Smooth muscle cell (in vitro differentiated cells): ENCODE results near the gene HS1BP3. TPM values are rescaled to one million over a fixed set of nuclear protein-coding genes. Genes with fewer than 3 reads are reported as not detected.

ENCODE experiments used
- DNase-seq: peaks from one replicate; lab custom pipeline; 2025; ENCODE audit not compliant: unreplicated experiment; lab: John Stamatoyannopoulos, UW
- H2AFZ ChIP-seq: fragments of 200-600 bp; sonication (generic); 2 replicates; pipeline ENCODE4 v1.6.0; 2016; ENCODE audit warnings: antibody characterized with exemption, low read depth, mild to moderate bottlenecking
- H3F3A ChIP-seq: fragments of 200-600 bp; sonication (generic); 2 replicates; pipeline ENCODE4 v1.6.0; 2017; ENCODE audit warnings: antibody characterized with exemption, low read depth
- H3K27ac ChIP-seq: fragments of 200-600 bp; sonication (generic); 2 replicates; pipeline ENCODE4 v1.5.1; 2016; ENCODE audit warnings: low read depth, mild to moderate bottlenecking
- H3K27me3 ChIP-seq: fragments of 200-600 bp; sonication (generic); 2 replicates; pipeline ENCODE4 v1.6.1; 2016; ENCODE audit warnings: low read depth, mild to moderate bottlenecking
- H3K36me3 ChIP-seq: fragments of 200-600 bp; sonication (generic); 2 replicates; pipeline ENCODE4 v1.5.1; 2016; ENCODE audit warnings: low read depth
- H3K4me1 ChIP-seq: fragments of 200-600 bp; sonication (generic); 2 replicates; pipeline ENCODE4 v1.5.1; 2016; ENCODE audit warnings: low read depth
- H3K4me2 ChIP-seq: fragments of 200-600 bp; sonication (generic); 2 replicates; pipeline ENCODE4 v1.6.0; 2016; ENCODE audit warnings: mild to moderate bottlenecking
- H3K4me3 ChIP-seq: fragments of 200-600 bp; sonication (generic); 2 replicates; pipeline ENCODE4 v1.5.1; 2016; ENCODE audit warnings: mild to moderate bottlenecking
- H3K79me2 ChIP-seq: fragments of 200-600 bp; sonication (generic); 2 replicates; pipeline ENCODE4 v1.6.0; 2016; ENCODE audit warnings: low read depth, mild to moderate bottlenecking
- H3K9ac ChIP-seq: fragments of 200-600 bp; sonication (generic); 2 replicates; pipeline ENCODE4 v1.6.0; 2016; ENCODE audit warnings: low read depth
- H3K9me3 ChIP-seq: fragments of 200-600 bp; sonication (generic); replicated peaks from 2 replicates; pipeline ENCODE4 v1.5.1; 2016; ENCODE audit warnings: low read depth
- H4K20me1 ChIP-seq: fragments of 200-600 bp; sonication (generic); 2 replicates; pipeline ENCODE4 v1.6.0; 2016; ENCODE audit warnings: low read depth
- CTCF ChIP-seq: fragments of 200-600 bp; sonication (generic); IDR thresholded peaks from 2 replicates; pipeline ENCODE4 v1.5.1; 2017; ENCODE audit warnings: borderline replicate concordance, mild to moderate bottlenecking, antibody characterized with exemption; ENCODE audit not compliant: insufficient read depth, poor library complexity, severe bottlenecking
- WGBS: methylation state at CpG from one replicate; pipeline ENCODE4 v1.1.7; 2016; ENCODE audit warnings: low lambda C conversion rate; 5-methylcytosine and 5-hydroxymethylcytosine counted together
- polyA plus RNA-seq: library from polyadenylated mRNA; unstranded; fragments of >200 nt; fragmentation: Nextera tagmentation; extraction: Ambion mirVana; gene quantifications from 2 replicates; pipeline ENCODE4 v1.2.1, GENCODE V29; 2016
- total RNA-seq: library from RNA; depleted of rRNA; stranded (reverse); fragments of >200 nt; gene quantifications from 2 replicates; pipeline ENCODE4 v1.2.3, GENCODE V29; 2014

The HS1BP3 gene
- total and polyA plus RNA-seq, 2 experiments from 2014 or later, result 9.3 to 20.4 TPM

- Histone ChIP-seq H3K79me2 (no peaks in the 10 kb centered on the region), H3K27ac (peak overlapping the region; percentile 68), H4K20me1 (no peaks in the 10 kb centered on the region), H3K4me1 (peaks cover 29% of the 10 kb centered on the region), H2AFZ (no peak overlapping the region), H3F3A (peaks cover 1% of the 10 kb centered on the region), H3K9ac (no peak overlapping the region), H3K36me3 (no peaks in the 10 kb centered on the region), H3K27me3 (no peaks in the 10 kb centered on the region), H3K4me2 (peak overlapping the region; percentile 28), H3K9me3 (no peaks in the 10 kb centered on the region), H3K4me3 (no peak overlapping the region)
- DNase-seq, result no peak
- WGBS, result 62% methylated on average over 14 of the region's 14 CpGs
- no peak for TF ChIP-seq CTCF
Measured at GRCh38 chr2:20589975-20590703, 60.8 kb downstream of the HS1BP3 start.

GRCh38 chr2:20588918-20589871, 61.7 kb downstream of the HS1BP3 start:
- Histone ChIP-seq H3K9me3 (no peaks in the 10 kb centered on the region), H3K4me2 (no peak overlapping the region), H3K4me1 (peaks cover 26% of the 10 kb centered on the region), H3K27ac (peak overlapping the region; percentile 68), H3K27me3 (no peaks in the 10 kb centered on the region), H4K20me1 (no peaks in the 10 kb centered on the region), H3F3A (peaks cover 6% of the 10 kb centered on the region), H3K9ac (no peak overlapping the region), H2AFZ (no peak overlapping the region), H3K4me3 (no peak overlapping the region), H3K36me3 (no peaks in the 10 kb centered on the region), H3K79me2 (no peaks in the 10 kb centered on the region)
- WGBS, result 86% methylated on average over 11 of the region's 11 CpGs
- DNase-seq, result no peak
- no peak for TF ChIP-seq CTCF

GRCh38 chr2:20585710-20586594, 64.9 kb downstream of the HS1BP3 start:
- H3K4me3 ChIP-seq, result no peak overlapping the region
- peak overlapping the region; percentile 74 for H3K27ac ChIP-seq
- H2AFZ ChIP-seq, result no peak overlapping the region
- H3K9ac ChIP-seq, result no peak overlapping the region
- 80% methylated on average over 22 of the region's 22 CpGs for WGBS
- H3K79me2 ChIP-seq, result no peaks in the 10 kb centered on the region
- no peak for TF ChIP-seq CTCF
- peak overlapping the region; percentile 16 for H3K4me2 ChIP-seq
- H3K27me3 ChIP-seq, result no peaks in the 10 kb centered on the region
- H4K20me1 ChIP-seq, result no peaks in the 10 kb centered on the region
- peaks cover 21% of the 10 kb centered on the region for H3K4me1 ChIP-seq
- DNase-seq, result no peak
- H3K36me3 ChIP-seq, result no peaks in the 10 kb centered on the region
- H3F3A ChIP-seq, result peaks cover 6% of the 10 kb centered on the region
- H3K9me3 ChIP-seq, result no peaks in the 10 kb centered on the region
